Measurements from ENCODE around the gene DOCK11.
"Not testable (repeated sequence)": the region's sequence is repeated elsewhere in the genome, so short reads cannot be mapped to it uniquely, and the experiment has no call there.

DOCK11 gene

GRCh38 chrX:118694638-118695037, 199.0 kb downstream of the DOCK11 start:
- DNase-seq (ENCODE audit: low read depth, low spot score) = no peak

GRCh38 chrX:118698516-118699170, 203.0 kb downstream of the DOCK11 start:
- no peak for DNase-seq (ENCODE audit: low read depth, low spot score)

GRCh38 chrX:118702741-118703140, 207.1 kb downstream of the DOCK11 start:
- no peak for DNase-seq (ENCODE audit: low read depth, low spot score)

GRCh38 chrX:118706681-118707080, 211.1 kb downstream of the DOCK11 start:
- DNase-seq (ENCODE audit: low read depth, low spot score) = no peak

- DNase-seq (ENCODE audit: low read depth, low spot score) = no peak
These were observed 218.9 kb downstream of the DOCK11 start for GRCh38 chrX:118714521-118714920.

GRCh38 chrX:118715917-118716316, 220.3 kb downstream of the DOCK11 start:
- DNase-seq (ENCODE audit: low read depth, low spot score) = not testable (repeated sequence)

- DNase-seq (ENCODE audit: low read depth, low spot score) = not testable (repeated sequence)
These were observed 221.2 kb downstream of the DOCK11 start for GRCh38 chrX:118716833-118717232.

- no peak for DNase-seq (ENCODE audit: low read depth, low spot score)
These were observed 222.2 kb downstream of the DOCK11 start for GRCh38 chrX:118717678-118718391.

- DNase-seq (ENCODE audit: low read depth, low spot score) = no peak
These were observed 223.1 kb downstream of the DOCK11 start for GRCh38 chrX:118718737-118719136.

GRCh38 chrX:118720058-118720707, 224.6 kb downstream of the DOCK11 start:
- no peak for DNase-seq (ENCODE audit: low read depth, low spot score)

- no peak for DNase-seq (ENCODE audit: low read depth, low spot score)
These were observed 227.8 kb downstream of the DOCK11 start for GRCh38 chrX:118723376-118723775.

GRCh38 chrX:118724365-118724764, 228.8 kb downstream of the DOCK11 start:
- DNase-seq (ENCODE audit: low read depth, low spot score) = no peak

- DNase-seq (ENCODE audit: low read depth, low spot score) = no peak
These were observed 229.2 kb downstream of the DOCK11 start for GRCh38 chrX:118724775-118725174.

GRCh38 chrX:118726396-118726795, 230.8 kb downstream of the DOCK11 start:
- no peak for DNase-seq (ENCODE audit: low read depth, low spot score)

- no peak for DNase-seq (ENCODE audit: low read depth, low spot score)
These were observed 231.5 kb downstream of the DOCK11 start, which contains the start of gene IL13RA1 for GRCh38 chrX:118726887-118727685. IL13RA1 (plus strand) TSS chrX:118727606; CDS start chrX:118727639, 33 bp downstream.

- no peak for DNase-seq (ENCODE audit: low read depth, low spot score)
These were observed 232.2 kb downstream of the DOCK11 start for GRCh38 chrX:118727686-118728339.

- DNase-seq (ENCODE audit: low read depth, low spot score) = no peak
These were observed 233.5 kb downstream of the DOCK11 start for GRCh38 chrX:118729042-118729652.

GRCh38 chrX:118730500-118731247, 235.1 kb downstream of the DOCK11 start:
- no peak for DNase-seq (ENCODE audit: low read depth, low spot score)

- not testable (repeated sequence) for DNase-seq (ENCODE audit: low read depth, low spot score)
These were observed 236.9 kb downstream of the DOCK11 start for GRCh38 chrX:118732551-118732950.

GRCh38 chrX:118734909-118735308, 239.3 kb downstream of the DOCK11 start:
- no peak for DNase-seq (ENCODE audit: low read depth, low spot score)
